Measurements from ENCODE around the gene TBL3.
"Not testable (repeated sequence)": the region's sequence is repeated elsewhere in the genome, so short reads cannot be mapped to it uniquely, and the experiment has no call there.

Gene TBL3

DNA sequence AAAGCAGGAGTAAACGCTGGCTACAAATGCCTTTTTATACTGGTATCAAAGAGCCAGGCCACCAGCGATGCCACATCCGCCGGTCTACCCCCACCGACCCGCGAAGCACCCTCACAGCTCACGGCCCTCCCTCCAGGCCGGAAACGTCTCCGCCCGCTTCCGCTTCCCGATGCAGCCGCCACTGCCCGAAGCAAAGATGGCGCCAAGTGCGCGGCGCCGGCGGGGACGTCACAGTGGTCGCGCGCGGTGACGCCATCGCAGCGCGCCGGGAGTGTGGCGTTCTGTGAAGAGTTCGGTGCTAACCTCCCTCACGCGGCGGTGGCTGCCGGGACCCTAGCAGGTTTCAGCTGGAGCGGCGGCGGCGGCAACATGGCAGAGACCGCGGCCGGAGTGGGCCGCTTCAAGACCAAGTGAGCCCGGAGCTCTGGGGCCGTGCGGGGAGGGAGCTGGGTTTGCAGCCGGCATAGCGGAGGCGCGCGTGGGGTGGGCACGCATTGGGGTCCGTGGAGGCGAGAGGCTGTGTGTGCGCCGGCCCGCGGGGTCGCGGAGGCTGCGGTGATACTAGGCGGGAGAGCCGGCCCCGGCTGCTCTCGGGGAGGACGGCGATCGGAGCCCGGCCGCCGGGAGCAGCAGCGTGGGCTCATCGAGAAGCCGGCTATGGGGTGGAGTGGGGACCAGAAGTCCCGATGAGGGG is at the start of gene TBL3:
TSS of gene TBL3 (plus strand) at position 258 of the 694 bp plus-strand sequence. CDS start at position 370, 112 bp downstream.
- peak; percentile 97 for DNase-seq

- DNase-seq = no peak
These were observed 49.5 kb upstream of the TBL3 start for GRCh38 chr16:1922357-1922756.

- peak; percentile 73 for DNase-seq
These were observed 48.4 kb upstream of the TBL3 start for GRCh38 chr16:1923299-1924034.

- no peak for DNase-seq
These were observed 47.8 kb upstream of the TBL3 start for GRCh38 chr16:1924095-1924494.

DNA sequence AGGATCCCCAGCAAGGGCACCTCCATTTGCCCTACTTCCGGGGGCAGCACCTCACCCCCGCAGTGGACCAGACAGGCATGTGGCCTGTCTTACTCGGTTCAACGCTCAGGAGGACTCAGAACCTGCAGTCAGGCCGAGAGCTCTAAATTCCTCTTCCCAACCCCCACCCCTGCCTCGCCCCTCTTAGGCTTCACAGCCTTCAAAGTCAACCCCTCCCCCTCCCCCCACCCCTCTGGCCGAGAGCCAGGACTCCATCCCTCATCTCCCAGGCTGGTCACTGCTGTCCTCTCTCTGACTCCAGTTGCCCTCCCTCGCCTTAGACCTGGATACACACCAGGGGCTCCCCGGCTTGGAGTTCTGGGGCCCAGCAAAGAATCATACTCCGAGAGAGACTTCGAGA is 45.6 kb upstream of the TBL3 start:
- DNase-seq = no peak

- DNase-seq = peak; percentile 53
These were observed 42.7 kb upstream of the TBL3 start for GRCh38 chr16:1929105-1929504.

- peak; percentile 94 for DNase-seq
These were observed 42.1 kb upstream of the TBL3 start for GRCh38 chr16:1929578-1930337.

- no peak for DNase-seq
These were observed 41.5 kb upstream of the TBL3 start for GRCh38 chr16:1930338-1930720.

DNA sequence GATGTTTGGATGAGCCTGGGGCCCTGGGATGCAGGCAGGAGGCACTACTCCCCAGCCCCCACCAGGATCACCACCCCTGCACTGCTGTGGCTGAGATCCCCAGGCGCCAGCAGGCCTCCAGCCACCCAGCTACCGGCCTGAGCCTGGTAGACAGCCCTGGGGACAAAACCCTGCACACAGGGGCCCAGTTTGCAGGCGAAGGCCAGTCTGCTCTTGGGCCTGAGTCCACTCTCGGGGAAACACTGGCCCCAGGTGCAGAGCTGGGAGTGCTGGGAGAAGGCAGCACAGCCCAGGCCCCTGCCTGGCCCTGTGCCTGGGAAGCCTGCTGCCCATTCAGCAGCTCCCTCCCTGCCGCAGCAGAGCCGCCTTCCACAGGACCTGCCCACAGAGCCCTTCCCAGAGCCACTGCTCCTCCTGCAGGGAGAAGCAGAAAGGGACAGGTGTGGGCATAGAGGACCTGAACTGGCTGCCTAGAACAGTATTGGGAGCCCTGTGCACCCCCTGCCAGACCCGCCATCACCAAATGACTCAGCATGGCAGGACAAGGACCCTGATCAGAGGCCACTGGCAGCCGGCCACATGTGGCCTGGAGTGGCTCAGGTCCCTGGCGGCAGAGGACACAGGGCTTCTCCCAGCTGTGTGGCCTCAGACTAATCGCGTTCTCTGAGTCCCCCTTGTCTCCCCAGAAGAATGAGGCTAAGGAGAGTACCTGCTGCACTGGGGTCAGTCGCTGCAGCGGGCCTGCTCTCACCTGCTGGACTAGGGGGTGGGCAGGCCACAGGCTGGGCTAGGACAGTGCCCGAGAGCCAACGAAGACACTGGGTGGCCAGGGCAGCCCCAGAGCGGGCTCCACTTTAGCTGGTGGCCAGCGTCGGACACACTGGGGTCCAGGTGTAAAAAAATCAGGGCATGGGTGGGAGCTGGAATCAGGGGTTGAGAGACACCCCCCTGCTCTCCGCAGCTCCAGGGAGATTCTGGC is 39.5 kb upstream of the TBL3 start:
- no peak for DNase-seq

GRCh38 chr16:1933097-1933661 is 38.7 kb upstream of the TBL3 start:
- no peak for DNase-seq

DNA sequence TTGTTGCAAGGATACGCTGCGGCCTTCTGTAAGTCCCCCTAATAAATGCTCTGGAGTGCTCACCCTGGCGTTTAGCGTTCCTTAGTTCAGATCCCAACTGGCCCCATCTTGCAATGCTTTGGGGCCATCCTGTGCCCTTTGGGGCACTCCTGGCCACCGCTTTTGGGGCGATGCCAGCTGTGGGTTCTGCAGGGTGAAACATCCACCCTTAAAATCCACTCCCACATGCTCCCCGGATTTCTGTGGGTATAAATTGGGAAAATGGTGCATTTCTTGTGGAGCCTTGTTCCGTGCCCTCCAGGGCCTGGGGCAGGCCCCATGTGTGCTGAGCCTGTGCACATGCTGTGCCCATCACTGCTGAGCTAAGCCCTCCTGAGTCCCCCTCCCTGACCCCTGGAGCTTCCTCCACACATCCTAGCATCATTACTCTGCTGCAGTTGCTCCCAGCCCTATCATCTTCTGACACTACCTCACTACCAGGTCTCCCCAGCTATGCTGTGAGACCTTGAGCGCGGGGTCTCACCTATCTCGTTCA is 34.8 kb upstream of the TBL3 start:
- DNase-seq = no peak

GRCh38 chr16:1938316-1938715 is 33.5 kb upstream of the TBL3 start:
- peak; percentile 57 for DNase-seq

GRCh38 chr16:1938910-1939309 is 32.9 kb upstream of the TBL3 start:
- peak; percentile 14 for DNase-seq

- DNase-seq = not testable (repeated sequence)
These were observed 32.0 kb upstream of the TBL3 start for GRCh38 chr16:1939833-1940232.

DNA sequence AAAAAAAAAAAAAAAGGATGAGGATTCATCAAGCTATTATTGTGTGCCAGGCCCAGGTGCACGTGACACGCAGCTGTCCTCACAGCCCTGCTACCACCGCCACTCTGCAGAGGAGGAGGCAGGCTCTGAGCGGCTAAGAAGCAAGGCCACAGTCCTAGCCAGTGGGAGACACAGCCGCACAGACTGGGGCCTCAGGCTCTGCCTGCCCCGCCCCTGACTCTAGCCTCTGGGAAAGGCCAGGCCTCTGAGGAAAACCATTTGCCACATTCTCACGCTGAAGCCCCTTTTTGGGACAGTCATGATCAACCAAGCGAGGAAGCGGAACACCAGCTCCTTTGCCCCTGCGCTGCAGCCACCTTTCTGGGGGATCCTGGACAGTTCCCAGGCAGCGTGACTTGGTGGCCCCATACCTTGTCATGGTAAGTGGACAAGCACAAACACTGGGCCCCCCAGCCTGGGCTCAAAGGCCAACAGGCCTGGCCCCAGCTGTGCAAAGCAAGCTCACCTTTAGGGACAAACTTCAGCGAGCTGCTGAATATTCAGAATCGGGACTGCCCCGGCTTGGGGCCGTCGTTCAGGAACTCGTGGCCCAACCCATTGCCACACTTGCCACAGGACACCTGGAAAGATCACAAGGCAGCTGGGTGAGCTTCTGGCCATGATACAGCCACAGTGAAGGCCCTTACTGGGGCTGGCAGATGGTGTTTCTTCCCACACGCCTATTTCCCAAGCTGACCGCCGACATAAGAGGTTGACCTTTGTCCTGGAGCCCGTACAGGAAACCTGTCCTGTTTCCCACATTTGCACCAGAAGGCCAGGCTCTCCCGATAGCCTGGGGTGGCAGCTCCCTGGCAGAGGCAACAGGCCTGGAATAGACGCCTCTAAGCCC is 31.3 kb upstream of the TBL3 start:
- peak; percentile 20 for DNase-seq

DNA sequence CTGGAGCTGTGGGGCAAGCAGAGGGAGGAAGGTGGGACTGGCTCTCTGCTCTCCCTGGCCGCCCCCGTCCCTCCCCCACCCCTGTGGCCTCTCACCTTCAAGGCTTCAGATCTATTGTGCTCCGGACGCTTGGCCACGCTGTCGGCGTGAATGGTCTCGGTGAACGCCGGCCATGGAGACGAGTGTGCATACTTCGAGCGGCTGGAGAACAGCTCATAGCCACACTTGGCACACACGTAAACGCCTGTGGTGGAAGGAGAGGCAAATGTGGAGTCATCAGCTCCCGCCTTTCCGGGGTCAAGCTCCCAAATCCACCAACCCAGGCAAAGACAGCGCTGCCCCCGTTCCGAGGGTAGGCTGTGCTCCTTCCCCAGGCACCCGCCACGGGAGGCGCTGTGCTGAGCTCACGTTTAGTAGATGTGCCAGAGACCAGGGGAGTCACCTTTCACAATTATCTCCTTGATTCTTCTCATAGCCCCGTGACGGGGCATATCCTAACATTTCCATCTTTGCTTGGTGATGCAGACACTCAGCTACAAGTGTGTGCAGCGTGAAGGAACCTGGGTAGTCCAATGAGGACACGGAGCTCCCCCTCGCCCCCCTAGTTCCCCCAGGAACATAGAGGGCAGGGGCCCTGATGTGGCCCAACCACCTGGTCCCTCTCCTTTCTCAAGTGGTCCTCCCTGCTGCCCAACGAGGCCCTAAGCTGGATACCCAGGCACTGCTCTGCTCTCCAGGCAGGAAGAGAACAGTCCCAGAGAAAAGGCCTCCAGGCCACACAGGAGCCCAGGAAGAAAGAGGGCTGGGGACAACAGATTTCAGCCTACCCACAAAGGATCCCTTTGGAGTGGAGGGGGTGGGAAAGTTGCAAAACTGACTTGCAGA is 30.4 kb upstream of the TBL3 start:
- peak; percentile 20 for DNase-seq

GRCh38 chr16:1942047-1942809 is 29.6 kb upstream of the TBL3 start:
- DNase-seq = peak; percentile 52

- DNase-seq = peak; percentile 99
These were observed 28.8 kb upstream of the TBL3 start, which contains the start of gene MSRB1 for GRCh38 chr16:1942810-1943726. TSS of gene MSRB1 (minus strand) at chr16:1943199. CDS start at chr16:1943156, 43 bp downstream.

All from femur (tissue), 1 donor.